Activated CD8-positive, alpha-beta memory T cell treated with anti-CD3 and anti-CD28 coated beads for 48 hours (primary cell): Measurements from ENCODE around the gene FOXD2.

Experiments used
- DNase-seq, 3 experiments: peaks; one replicate each; pipeline ENCODE4 v3.0.0-alpha.2; 2020; ENCODE audit warnings: low read depth in 2 of 3, low spot score in 2 of 3

Gene FOXD2

GRCh38 chr1:47437447-47438164 is at the start of gene FOXD2:
FOXD2 (plus strand) TSS chr1:47438044; CDS start chr1:47438136, 92 bp downstream.
- DNase-seq = peak; percentile 85 to 98 (median 95)

- DNase-seq = peak in 2 of 3 experiments; percentile 16 to 24
Measured at GRCh38 chr1:47388891-47389238, 49.0 kb upstream of the FOXD2 start.

GRCh38 chr1:47389731-47390130 is 48.1 kb upstream of the FOXD2 start:
- DNase-seq = no peak

- DNase-seq = no peak
Measured at GRCh38 chr1:47390843-47391242, 47.0 kb upstream of the FOXD2 start.

GRCh38 chr1:47393141-47393540 is 44.7 kb upstream of the FOXD2 start:
- DNase-seq = no peak

GRCh38 chr1:47395433-47395832 is 42.4 kb upstream of the FOXD2 start:
- no peak for DNase-seq

- DNase-seq = no peak
Measured at GRCh38 chr1:47396671-47397196, 41.1 kb upstream of the FOXD2 start.

- DNase-seq = no peak
Measured at GRCh38 chr1:47399138-47399845, 38.6 kb upstream of the FOXD2 start.

GRCh38 chr1:47399846-47400155 is 38.0 kb upstream of the FOXD2 start:
- DNase-seq = no peak

- DNase-seq = no peak
Measured at GRCh38 chr1:47401761-47402160, 36.1 kb upstream of the FOXD2 start.

- DNase-seq = no peak
Measured at GRCh38 chr1:47402591-47402990, 35.3 kb upstream of the FOXD2 start.

- no peak for DNase-seq
Measured at GRCh38 chr1:47403321-47403910, 34.4 kb upstream of the FOXD2 start.

GRCh38 chr1:47405697-47406096 is 32.1 kb upstream of the FOXD2 start:
- no peak for DNase-seq

GRCh38 chr1:47406966-47407365 is 30.9 kb upstream of the FOXD2 start:
- no peak for DNase-seq

GRCh38 chr1:47407481-47407880 is 30.4 kb upstream of the FOXD2 start:
- no peak for DNase-seq

- no peak for DNase-seq
Measured at GRCh38 chr1:47409311-47410067, 28.4 kb upstream of the FOXD2 start.

- DNase-seq = no peak
Measured at GRCh38 chr1:47410068-47410455, 27.8 kb upstream of the FOXD2 start.

- DNase-seq = no peak
Measured at GRCh38 chr1:47411436-47411835, 26.4 kb upstream of the FOXD2 start.

- DNase-seq = no peak
Measured at GRCh38 chr1:47412437-47412836, 25.4 kb upstream of the FOXD2 start.

GRCh38 chr1:47415728-47416318 is 22.0 kb upstream of the FOXD2 start, which contains the start of gene FOXE3:
FOXE3 (plus strand) TSS chr1:47416285; CDS start chr1:47416316, 31 bp downstream.
- no peak for DNase-seq
